ENCODE data around the gene PRDM1.

Gene PRDM1

DNA sequence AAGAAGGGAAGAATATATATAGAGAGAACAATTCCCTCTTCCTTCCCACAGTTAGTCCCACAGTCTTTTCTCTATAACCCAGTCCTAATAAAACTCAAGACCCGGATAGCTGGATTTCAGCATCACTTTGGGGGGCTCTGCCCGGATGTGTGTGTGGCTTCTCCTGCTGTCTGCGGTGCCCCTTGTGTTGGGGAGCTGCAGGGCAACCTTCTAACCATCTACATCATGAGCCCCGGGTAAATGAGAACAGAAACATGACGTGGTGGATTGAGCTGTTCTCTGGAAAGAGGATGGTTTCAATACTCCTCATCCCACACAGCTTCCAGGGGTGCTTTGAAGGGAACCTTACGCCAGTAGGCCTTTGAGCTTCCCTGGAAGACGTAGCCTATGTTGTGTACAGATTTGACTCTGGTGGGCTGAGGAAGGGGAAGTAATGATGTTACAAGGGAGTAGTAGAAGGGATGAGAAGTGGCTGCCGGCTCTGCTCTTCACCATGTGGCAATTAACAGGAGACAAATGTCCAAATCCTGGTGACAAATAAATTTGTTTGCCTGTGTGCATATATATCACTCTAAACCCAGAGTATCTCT is 13.5 kb upstream of the PRDM1 start:
- no peak for DNase-seq

DNA sequence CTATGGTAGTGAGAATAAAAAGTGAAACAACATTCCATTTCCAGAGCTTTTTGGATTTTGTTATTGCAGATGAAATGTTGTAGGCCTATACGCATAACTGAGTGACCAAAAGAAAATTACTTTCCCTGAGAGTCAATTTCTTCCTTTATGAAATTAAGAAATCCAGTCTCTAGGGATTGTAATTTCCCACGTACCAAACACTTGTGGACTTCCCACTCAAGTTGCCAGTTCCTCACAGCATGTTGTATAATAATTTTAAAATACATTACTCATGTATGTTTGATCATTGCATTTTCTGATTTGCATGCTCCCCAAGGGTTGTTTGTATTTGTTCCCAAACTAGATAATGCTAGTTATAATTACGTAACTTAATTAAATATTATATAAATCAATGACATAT is 12.0 kb upstream of the PRDM1 start:
- DNase-seq: no peak

DNA sequence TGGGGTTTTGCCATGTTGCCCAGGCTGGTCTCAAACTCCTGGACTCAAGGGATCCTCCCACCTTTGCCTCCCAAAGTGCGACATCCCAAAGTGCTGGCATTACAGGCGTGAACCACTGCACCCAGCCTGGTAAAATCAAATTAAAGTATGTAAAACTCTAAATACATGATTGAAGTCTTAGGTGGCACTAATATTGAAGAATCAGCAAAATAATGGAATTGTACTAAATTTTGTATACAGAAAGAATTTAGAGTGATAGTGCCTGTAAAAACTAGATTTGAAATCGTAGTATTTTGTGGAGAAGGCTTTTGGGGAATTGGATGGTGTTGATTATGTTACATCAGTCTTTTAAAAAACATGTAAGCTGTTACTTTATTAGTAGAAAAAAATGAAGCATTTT is 10.0 kb upstream of the PRDM1 start:
- DNase-seq: no peak

DNA sequence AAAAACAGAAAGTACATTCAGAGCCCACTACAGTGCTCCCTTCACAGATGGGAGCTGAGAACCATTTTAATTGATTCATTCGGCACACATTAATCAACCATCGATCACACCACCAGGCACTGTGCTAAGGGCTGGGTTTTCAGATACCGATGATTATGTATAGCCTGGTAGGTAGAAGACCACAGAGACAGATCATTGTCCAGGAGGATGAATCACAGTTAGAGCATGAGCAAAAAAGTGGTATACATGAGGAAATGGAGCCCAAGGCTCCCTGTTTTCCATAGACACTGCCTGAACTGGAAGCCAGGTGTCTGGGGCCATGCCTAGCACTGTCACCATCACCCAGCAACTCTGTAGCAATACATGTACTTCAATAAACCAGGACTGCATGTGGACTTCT is 9.0 kb upstream of the PRDM1 start:
- DNase-seq: no peak

DNA sequence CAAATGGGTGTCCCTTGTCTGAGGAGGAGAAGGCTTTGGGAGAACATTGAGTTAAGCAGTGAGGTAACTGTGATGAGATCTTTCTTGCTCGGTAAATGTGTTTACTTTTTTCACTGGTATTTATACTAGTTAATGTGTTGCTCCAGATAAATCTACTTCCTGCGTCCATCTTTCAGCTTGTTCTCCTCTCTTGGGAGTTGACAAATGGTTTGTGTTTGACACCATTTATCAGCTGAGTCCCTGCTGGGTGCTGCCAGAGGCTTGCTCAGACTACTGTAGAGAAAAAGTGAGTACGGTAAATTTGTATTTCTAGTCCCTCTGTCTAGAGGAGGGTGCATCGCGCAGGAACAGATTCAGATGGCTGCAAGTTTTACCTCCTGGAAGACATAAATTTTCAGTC is 8.3 kb upstream of the PRDM1 start:
- no peak for DNase-seq

DNA sequence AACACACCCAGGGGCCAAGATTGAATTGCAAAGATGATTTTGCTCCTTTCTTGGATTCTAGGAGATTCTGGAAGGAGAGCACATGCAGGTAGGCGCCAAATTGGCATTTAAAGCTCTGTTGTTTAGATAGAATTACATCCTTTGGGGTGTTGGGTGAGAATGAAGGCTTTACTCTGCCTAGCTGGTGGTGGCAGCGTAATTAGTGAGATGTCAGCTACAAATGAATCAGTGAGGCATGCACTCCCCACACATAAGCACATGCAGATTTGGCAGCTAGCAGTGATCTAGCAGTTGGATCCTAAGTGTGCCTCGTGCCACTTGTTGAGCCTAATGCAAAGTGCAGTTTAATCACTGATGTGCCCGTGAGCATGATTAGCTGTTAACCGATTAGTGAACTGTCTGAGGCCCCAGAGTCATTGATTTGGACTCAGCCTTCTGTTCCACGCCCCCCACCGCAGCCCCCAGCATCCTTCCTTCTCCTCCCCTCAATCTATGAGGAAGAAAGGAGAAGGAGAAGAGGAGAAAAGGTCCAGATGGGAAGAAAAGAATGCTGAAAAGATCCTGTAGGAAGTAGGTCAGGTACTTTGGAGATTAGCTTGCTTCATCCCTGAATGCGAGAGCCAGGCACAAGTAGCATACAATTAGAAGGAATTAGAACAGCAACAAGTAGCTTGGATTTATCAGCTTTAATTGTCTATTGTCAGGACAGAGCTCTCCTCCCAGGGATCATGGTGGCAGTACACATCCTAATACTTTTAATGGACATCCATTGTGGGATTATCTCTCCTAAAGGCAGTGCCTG is 6.0 kb upstream of the PRDM1 start:
- no peak for DNase-seq

DNA sequence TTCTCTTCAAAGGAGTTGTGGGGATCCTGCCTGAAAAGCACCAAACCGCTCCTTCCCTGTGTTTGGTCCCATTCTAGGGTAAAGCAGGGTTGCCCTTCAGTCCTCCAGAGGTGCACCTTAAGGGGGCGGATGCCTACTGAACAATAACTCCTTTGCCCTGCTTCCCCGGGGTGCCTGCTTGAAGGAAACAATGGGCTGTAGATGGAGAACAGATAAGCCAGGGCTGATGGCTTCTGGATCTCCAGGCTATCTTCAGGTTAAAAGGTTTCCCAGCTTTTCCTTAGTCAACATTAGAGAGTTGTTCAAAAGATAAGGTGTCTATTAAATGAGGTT is 5.4 kb upstream of the PRDM1 start:
- DNase-seq: no peak

DNA sequence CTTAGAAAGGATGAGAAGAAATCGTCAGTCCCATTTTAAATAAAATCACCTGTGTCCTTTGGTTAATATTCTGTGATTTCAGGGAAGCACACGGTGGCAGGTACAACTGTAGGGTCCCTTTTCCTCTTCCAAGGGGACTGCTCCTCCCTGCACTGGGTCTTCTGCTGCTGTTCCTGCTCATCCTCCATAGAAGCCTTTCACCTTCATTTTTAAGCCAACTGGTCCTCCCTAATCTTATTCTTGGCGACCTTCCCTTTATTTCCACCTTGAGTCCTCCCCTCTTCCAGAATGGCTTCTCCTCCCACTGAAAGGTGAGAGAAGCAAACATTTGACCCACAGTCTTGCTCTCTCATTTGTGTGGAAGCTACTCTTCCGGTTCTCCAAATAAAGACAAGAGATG is 4.4 kb upstream of the PRDM1 start:
- no peak for DNase-seq

DNA sequence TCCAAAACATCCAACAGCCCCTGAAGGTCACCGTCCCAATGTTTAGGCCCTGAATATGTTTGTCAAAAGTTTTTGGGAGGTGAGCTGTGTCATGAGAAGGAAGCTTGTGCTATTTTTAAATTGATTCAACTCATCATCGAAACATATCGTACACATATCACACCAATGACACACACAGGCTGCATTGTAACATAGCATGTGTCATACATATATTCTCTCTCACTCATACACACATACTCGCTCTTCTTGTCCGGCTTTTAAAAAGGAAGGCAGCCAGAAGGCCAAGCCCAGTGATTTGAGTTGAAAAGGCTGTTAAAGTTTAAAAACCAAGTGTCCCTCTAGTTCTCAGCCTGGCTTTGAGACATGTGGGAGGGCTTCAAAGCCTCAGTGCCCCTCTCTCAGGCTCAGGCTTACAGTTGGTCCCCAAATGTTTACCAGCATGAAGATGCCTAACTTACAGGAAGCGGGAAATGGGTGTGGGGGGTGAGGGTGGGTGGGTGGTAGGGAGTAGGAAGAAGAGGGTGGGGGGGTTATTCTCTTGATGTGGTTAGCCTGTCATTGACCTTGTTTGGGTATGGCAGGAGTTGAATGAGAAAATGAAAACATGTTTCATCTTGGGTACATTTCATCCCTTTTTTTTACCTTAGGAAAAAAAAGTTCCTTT is 3.3 kb upstream of the PRDM1 start:
- no peak for DNase-seq

DNA sequence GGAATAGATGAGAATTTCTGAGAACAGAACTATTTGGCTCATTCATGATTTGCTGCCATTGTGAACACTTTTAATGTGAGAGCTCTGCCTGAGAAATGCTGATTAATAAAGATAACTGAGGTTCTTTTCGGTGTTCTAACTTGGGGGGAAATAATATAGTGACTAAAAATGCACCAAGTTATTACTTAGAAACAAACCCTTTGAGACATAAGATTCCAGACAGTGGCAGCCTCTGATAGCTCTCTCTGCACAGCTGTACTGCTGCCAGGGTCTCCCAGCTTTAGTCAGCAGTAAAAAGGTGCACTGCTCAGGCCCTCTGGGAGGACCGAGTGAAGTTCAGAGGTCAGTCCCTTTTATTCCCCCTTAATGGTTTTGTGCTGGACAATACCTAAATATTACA is 2.5 kb upstream of the PRDM1 start:
- DNase-seq: no peak

DNA sequence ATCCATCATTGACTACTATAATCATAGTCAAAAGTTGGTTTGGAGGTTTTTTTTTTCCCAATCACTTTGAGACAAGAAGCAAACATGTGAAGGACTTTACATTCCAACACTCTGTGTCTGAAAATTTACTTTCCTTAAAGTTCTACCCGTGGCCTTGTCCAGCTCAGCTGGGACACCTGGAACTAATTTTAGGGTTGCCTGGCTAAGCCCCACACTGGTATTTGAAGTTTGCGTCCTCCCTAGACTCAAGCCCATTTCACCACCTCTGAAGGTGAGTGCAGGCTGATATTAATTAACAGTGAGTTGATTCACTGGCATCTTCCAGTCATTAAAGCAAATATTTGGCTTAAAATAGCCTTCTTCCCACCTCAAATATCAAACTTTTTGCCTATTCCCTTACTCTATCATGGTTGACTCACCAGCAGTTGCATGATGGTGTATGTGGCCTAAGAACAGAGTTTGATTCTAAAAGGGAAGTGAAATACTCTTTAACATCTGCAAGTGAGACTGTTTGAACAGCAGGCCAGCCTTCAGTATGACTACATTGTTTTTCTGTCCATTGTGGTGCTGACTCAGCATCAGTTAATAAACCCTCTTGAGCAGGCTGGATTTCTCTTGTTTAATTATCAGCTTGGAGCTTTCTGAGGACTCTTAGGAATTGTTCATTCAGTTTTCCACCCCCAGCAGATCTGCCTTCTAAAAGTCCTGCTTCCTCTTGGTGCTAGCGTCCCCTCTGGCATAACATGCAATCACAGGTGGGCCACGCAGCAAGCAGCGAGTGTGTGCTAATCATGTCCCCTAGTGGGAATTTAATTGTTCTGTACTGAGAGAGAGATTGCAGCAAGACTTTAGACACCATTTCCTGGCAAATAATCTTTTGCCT is 1.8 kb upstream of the PRDM1 start:
- no peak for DNase-seq

DNA sequence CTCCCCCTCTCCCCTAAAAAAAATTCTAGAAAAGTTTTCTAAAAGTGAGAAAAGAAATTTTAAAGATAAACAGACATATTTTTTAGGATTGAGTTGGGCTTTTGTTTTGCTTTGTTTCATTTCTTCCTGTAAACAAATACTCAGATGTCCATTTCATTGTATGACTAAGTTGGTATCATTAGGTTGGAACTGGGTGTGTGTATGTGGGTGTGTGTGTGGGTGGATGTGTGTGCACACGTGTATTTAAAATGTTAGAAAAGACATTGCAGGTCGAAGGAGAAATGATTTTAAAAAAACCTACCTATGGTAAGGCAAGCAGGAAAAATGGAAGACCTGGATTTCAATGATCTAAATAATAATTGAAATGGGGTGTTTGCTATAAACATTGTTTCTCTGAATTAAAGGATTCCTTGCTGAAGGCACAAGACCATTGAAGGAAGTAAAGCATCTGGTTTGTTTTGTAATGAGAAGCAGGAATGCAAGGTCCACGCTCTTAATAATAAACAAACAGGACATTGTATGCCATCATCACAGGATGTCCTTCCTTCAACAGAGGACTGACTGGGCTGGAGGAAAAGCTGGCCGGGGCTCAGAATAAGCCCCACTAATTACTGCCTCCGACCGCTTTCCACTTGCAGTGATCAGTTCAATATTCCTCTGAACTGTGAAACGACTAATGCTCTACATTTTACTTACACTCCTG is 996 bp upstream of the PRDM1 start:
- DNase-seq: no peak

DNA sequence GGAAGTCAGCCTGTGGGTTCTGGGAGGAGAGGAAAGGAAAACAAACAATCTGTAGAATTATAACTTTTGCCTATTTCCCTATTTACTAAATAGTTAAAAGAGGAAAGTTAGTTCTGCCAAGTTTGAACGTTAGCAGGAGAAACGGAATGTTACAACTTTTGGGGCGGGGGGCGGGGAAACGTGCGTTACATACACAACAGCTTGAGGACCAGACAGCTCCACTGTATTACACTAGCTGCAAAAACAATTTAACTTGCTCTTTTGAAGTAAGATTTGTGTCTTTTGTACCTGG is 498 bp upstream of the PRDM1 start:
- DNase-seq: no peak

DNA sequence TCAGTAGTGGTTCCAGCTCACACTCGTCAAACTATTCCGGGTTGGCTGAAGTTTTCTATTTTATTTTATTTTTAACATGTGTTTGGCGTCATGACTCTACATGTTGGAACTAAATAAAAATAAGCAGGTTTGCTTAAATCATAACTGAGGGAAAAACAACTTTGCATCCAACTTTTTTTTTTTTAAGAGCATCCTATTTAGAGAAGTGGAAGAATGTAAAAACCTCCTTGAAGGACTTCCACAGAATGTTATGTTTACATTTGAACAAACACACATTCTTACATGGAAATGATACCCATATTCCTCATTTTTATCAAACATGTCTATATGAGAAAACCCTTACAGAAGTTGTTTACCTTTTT is 659 bp downstream of the PRDM1 start:
- DNase-seq: no peak

DNA sequence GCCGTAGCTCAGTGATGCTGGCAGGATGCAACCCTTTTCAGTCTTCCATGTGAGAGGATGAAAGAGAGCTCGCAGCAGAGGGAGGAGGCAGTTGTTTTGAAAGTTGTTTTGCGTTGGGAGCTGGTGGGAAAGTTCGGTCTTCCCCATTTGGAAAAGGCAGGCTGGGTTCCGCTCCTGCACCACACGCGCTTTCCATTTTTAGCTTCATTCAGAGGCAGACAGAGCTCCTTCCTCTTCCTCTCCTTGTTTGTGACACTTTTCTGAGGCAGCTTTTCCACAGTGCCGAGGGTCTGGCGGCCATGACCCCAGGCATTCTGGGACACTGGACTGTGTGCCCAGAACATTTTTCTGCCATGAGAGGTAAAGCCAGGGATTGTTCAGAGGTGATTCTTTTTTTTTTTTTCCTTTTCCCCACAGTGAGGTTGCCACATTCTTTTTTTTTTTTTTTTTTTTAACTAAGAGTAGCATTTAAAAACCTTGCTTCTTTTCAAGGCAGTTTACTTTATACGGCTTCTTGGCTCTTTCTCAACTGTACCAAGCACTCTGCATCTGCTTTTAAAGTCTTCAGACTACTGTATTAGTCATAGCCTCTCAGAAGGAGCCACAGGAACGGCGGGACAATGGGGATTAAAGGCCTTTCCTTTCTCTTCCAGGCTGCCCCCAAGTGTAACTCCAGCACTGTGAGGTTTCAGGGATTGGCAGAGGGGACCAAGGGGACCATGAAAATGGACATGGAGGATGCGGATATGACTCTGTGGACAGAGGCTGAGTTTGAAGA is 1.6 kb downstream of the PRDM1 start:
- no peak for DNase-seq

DNA sequence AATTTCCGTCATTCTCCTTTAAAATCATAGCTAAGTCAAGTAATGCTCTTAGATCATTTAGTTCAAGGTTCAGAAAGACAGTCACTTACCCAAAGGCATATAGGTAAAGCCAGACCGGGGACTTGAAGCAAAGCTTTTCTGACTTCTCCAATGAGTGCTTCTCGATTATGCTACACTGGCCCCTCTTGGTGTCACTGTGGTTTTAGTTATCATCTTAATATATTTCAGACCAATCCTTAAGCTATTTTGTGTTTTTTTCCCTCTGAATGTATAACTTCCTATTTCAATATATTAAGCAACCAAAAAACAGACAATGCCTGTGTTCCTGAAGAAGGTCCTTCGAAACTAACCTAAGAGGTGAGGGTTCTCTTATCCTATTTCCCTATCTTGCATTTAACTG is 3.9 kb downstream of the PRDM1 start:
- no peak for DNase-seq

DNA sequence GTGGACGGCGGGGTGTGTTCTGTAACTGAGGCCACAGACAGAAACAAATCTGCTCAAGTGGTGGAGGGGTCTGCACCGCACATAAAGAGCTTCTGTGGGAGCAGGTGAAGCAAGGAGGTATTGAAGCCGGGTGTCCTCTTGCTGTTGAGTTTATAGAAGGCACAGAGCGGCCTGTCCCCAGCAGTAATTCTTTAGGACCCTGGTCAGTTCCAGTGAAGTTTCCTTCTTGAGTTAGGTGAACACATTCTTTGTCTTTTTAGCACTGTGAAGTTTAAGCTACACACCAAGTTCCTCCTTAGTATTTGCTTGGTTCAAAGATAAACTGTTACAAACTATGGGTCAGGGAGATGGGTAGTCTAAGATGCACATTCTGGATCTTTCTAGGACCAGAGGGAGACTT is 6.1 kb downstream of the PRDM1 start:
- no peak for DNase-seq

DNA sequence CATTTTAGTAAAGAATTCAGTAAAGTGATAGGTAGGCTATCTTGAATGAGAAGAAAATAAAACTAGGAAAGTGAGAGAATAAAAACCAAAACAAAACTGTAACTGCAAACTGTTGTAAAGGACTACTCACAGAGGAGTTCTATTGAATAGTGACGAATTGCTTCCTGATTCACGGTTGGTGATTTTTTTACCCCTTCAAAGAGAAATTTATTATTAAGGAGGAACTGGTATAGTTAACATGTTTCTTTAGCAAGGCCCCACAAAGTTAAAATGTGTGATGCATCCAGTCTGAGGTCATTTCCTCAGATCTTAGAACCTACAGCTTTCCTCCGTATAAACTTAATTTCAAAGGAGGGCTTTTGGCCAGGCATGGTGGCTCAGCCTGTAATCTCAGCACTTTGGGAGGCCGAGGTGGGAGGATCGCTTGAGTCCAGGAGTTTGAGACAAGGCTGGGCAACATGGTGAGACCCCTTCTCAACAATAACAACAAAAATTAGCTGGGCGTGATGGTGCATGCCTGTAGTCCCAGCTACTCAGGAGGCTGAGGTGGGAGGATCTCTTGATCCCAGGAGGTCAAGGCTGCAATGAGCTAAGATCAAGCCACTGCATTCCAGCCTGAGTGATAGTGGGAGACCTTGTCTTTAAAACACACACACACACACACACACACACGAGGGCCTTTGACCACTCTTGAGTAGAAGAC is 8.3 kb downstream of the PRDM1 start:
- DNase-seq: no peak

DNA sequence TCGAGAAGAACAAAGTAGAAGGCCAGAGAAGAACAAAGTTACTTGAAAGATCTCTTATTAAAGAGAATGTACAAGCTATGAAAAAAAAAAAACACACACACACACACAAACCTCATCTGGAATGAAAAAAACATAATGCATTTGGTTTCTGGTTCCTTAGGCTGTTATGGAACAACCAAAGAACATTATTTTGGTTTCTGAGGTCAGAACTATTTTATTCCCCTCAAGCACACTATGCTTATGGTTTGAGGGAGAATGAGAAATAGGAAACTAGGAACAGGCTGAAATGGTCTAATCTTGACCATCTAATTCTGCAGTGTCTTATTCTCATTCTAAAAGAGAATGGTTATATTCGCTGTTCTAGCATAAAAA is 8.8 kb downstream of the PRDM1 start:
- DNase-seq: no peak

DNA sequence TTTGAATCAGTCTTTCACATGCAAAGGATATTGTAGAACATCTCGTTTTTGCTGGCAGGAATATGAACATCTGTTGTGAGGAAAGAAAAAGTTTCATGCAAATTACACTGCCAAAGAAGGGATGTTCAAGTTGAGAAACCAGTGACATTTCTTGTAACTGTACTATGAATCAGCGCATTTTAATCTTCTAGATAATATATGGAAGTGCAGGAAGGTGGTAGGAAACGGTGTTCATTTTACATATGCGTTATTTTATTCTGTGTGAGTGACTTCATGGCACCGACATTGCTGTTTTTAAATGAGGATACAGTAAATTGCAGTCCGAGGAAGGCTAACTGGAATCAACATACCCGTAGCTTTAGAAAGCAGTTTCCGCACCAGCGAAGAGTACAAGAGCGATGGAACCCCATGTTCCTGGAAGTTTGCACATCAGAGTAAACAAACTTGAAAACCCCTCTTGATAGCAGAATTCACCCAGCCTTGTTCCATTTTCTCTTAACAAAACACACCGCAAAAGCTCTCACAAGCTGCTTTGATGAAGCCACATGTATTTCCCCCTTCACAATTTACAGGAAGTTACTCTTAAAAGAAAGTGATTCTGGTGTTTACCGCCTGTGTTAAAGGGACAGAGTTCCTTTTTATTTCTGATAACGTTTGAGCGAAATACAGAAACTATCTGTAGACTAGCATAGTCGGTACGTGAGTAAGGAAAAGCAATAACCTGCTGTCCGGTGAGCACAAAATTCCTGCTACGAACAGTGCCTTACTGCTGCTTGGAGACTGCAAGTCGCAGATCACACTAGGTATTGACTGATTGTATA is 11.5 kb downstream of the PRDM1 start:
- DNase-seq: peak; percentile 51
